ENCODE results near the gene ACADL.

The ACADL gene

DNA sequence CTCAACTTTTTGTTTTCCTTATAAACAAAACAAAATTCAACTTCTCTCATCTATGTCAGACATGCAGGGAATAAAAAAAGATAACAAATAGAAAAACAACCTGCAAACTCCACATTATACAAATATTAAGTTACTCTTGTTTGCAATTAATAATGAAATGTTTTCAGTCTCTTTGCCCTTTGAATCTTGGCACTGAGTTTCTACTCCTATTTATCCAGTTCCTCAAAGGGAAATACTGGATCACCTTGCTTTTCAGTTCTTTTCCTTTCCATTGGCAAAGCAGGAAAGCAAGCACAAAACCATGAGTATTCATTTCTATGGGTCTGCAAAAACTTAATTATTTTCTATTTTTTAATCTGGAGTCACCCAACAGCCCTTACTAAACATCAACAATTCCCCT is 77.6 kb downstream of the ACADL start:
- Histone ChIP-seq H3K27ac (replicated peaks) (no peak overlapping the region), H3K4me3 (replicated peaks; ENCODE audit: insufficient read depth, low read length) (no peak overlapping the region), H3K27me3 (ENCODE audit: insufficient read depth, poor library complexity, severe bottlenecking) (no peaks in the 10 kb centered on the region)
- TF ChIP-seq, protein P1, sequence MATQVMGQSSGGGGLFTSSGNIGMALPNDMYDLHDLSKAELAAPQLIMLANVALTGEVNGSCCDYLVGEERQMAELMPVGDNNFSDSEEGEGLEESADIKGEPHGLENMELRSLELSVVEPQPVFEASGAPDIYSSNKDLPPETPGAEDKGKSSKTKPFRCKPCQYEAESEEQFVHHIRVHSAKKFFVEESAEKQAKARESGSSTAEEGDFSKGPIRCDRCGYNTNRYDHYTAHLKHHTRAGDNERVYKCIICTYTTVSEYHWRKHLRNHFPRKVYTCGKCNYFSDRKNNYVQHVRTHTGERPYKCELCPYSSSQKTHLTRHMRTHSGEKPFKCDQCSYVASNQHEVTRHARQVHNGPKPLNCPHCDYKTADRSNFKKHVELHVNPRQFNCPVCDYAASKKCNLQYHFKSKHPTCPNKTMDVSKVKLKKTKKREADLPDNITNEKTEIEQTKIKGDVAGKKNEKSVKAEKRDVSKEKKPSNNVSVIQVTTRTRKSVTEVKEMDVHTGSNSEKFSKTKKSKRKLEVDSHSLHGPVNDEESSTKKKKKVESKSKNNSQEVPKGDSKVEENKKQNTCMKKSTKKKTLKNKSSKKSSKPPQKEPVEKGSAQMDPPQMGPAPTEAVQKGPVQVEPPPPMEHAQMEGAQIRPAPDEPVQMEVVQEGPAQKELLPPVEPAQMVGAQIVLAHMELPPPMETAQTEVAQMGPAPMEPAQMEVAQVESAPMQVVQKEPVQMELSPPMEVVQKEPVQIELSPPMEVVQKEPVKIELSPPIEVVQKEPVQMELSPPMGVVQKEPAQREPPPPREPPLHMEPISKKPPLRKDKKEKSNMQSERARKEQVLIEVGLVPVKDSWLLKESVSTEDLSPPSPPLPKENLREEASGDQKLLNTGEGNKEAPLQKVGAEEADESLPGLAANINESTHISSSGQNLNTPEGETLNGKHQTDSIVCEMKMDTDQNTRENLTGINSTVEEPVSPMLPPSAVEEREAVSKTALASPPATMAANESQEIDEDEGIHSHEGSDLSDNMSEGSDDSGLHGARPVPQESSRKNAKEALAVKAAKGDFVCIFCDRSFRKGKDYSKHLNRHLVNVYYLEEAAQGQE (IDR thresholded peaks at IDR 0.05; ENCODE audit: insufficient replicate concordance, low read depth) = no peak
- TF ChIP-seq SPI1 (IDR thresholded peaks at IDR 0.05; ENCODE audit: borderline replicate concordance, low read depth) (no peak), GABPA (IDR thresholded peaks at IDR 0.05; ENCODE audit: low read depth) (no peak), POLR2AphosphoS5 (IDR thresholded peaks at IDR 0.05; ENCODE audit: low read depth) (no peak)
- TF ChIP-seq, protein P2, sequence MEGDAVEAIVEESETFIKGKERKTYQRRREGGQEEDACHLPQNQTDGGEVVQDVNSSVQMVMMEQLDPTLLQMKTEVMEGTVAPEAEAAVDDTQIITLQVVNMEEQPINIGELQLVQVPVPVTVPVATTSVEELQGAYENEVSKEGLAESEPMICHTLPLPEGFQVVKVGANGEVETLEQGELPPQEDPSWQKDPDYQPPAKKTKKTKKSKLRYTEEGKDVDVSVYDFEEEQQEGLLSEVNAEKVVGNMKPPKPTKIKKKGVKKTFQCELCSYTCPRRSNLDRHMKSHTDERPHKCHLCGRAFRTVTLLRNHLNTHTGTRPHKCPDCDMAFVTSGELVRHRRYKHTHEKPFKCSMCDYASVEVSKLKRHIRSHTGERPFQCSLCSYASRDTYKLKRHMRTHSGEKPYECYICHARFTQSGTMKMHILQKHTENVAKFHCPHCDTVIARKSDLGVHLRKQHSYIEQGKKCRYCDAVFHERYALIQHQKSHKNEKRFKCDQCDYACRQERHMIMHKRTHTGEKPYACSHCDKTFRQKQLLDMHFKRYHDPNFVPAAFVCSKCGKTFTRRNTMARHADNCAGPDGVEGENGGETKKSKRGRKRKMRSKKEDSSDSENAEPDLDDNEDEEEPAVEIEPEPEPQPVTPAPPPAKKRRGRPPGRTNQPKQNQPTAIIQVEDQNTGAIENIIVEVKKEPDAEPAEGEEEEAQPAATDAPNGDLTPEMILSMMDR (IDR thresholded peaks at IDR 0.05; ENCODE audit: insufficient read depth, low read length) = no peak
- no peak for DNase-seq (ENCODE audit: low read depth in 1 of 2, low spot score in 1 of 2)

Data from HL-60 (cell line).